ENCODE data around the gene MEIG1. TPM values are rescaled to one million over a fixed set of nuclear protein-coding genes. Genes with fewer than 3 reads are reported as not detected.

Gene MEIG1
- polyA plus RNA-seq, 2 of the 4 experiments (the other 2 are of a cell fraction): 0.79 to 1.9 TPM

DNA sequence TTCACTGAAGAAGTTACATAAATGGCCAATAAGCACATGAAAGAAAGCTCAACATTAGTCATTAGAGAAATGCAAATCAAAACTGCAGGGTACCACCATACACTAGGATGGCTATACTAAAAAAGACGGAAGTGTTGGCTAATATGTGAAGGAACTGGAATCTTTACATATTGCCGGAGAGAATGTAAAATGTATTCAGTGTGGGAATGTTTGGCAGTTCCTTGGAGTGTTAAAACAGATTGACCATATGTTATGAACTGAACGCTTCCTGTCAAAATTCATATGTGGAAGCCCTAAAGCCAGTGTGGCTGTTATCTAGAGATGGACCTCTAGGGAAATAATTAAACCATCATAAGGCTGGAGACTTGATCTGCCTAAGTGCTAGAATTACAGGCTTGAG, 47.4 kb upstream of the MEIG1 start:
- POLR2A ChIA-PET: no interaction called here
- no peak for TF ChIP-seq JUNB (IDR thresholded peaks at IDR 0.05)
- TF ChIP-seq RCOR1 (IDR thresholded peaks at IDR 0.05; ENCODE audit: low read depth, low read length): no peak
- no peak for TF ChIP-seq HEYL (CRISPR knock-in tag; IDR thresholded peaks at IDR 0.05)
- no peak for TF ChIP-seq FOXS1 (CRISPR knock-in tag; IDR thresholded peaks at IDR 0.05)
- ATAC-seq: no peak

DNA sequence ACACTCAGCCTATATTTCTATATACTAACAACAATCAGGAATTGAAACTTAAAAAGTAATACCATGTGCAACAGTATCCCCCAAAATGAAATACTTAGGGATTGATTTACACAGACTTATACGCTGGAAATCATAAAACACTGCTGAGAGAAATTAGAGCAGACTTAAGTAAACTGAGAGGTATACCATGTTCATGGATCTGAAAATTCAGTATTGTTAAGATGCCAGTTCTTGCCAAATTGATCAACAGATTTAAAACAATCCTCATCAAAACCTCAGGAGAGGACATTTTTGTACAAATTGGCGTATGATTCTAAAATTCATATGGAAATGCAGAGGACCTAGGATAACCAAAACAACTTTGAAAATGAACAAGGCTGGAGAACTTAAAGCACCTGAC, 42.6 kb upstream of the MEIG1 start:
- no peak for ATAC-seq
- Histone ChIP-seq H3K4me1 (no peaks in the 10 kb centered on the region), H3K9me3 (peaks cover 54% of the 10 kb centered on the region), H3K4me2 (no peak overlapping the region), H3K4me3 (no peak overlapping the region), H3K27ac (no peak overlapping the region)
- TF ChIP-seq RAD21 (conservative IDR thresholded peaks at IDR 0.05 in 1 of 2, IDR thresholded peaks at IDR 0.05 in 1 of 2) (no peak), EHF (CRISPR knock-in tag; IDR thresholded peaks at IDR 0.05) (no peak), JUN (IDR thresholded peaks at IDR 0.05) (no peak), MYC (IDR thresholded peaks at IDR 0.05; ENCODE audit: borderline replicate concordance, low read length) (no peak), TFCP2L1 (CRISPR knock-in tag; IDR thresholded peaks at IDR 0.05) (no peak), CEBPB (IDR thresholded peaks at IDR 0.05) (no peak), ZC3H11A (IDR thresholded peaks at IDR 0.05) (no peak), RCOR1 (IDR thresholded peaks at IDR 0.05; ENCODE audit: low read depth, low read length) (no peak), EP300 (IDR thresholded peaks at IDR 0.05) (no peak), CBX2 (IDR thresholded peaks at IDR 0.05; ENCODE audit: borderline replicate concordance, low read depth) (no peak), FOXS1 (CRISPR knock-in tag; IDR thresholded peaks at IDR 0.05) (no peak), NFE2L2 (conservative IDR thresholded peaks at IDR 0.05; ENCODE audit: low read length) (no peak), ESRRA (IDR thresholded peaks at IDR 0.05; ENCODE audit: borderline replicate concordance, low read length) (no peak), SMC3 (IDR thresholded peaks at IDR 0.05) (no peak), TP53 (CRISPR knock-in tag; IDR thresholded peaks at IDR 0.05) (no peak), CHD2 (IDR thresholded peaks at IDR 0.05; ENCODE audit: low read length, partially characterized antibody) (no peak), HDAC2 (IDR thresholded peaks at IDR 0.05) (no peak), RARB (CRISPR knock-in tag; IDR thresholded peaks at IDR 0.05) (no peak), HOXA7 (CRISPR knock-in tag; IDR thresholded peaks at IDR 0.05) (no peak)
- TF ChIP-seq, protein P1, sequence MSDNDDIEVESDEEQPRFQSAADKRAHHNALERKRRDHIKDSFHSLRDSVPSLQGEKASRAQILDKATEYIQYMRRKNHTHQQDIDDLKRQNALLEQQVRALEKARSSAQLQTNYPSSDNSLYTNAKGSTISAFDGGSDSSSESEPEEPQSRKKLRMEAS (IDR thresholded peaks at IDR 0.05): no peak
- WGBS (ENCODE audit: missing lambda C conversion rate): 94% methylated on average over 2 of the region's 2 CpGs
- FAIRE-seq: no peak
- POLR2A ChIA-PET: no interaction called here
- no peak for DNase-seq (ENCODE audit: low read depth in 1 of 2, low spot score in 1 of 2)
- CTCF ChIA-PET: interaction anchor here (1.8 kb wide), 1 partner anchor 11 kb away, joined by 5 read pairs; no protein-coding TSS in a partner anchor

More for the DNA sequence above, 47.4 kb upstream of the MEIG1 start:
- peaks cover 71% of the 10 kb centered on the region for H3K9me3 ChIP-seq
- FAIRE-seq: peak; percentile 18
- H3K27ac ChIP-seq: no peak overlapping the region
- no peak overlapping the region for H3K4me3 ChIP-seq
- no peak for DNase-seq (ENCODE audit: low read depth in 1 of 2, low spot score in 1 of 2)
- H3K4me1 ChIP-seq: no peaks in the 10 kb centered on the region
- CTCF ChIA-PET: no interaction called here
- 94% methylated on average over 3 of the region's 3 CpGs for WGBS (ENCODE audit: missing lambda C conversion rate)
- H3K4me2 ChIP-seq: no peak overlapping the region

DNA sequence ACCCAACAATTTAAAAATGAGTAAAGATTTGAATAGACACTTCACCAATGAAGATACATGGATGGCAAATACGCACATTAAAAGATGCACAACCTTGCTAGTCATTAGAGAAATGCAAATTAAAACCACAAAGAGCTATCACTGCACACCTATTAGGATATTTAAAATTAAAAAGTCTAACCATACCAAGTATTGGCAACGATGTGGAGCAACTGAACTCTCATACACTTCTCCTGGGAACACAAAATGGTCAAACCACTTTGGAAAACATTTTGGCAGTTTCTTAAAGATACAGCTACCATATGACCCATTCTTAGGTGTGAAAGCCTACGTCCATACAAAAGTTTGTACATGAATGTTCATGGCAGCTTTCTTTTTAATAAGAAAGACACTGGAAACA, 41.4 kb upstream of the MEIG1 start:
- H3K4me3 ChIP-seq: no peak overlapping the region
- 91% methylated on average over 3 of the region's 3 CpGs for WGBS (ENCODE audit: missing lambda C conversion rate)
- ATAC-seq: no peak
- peak; percentile 28 for FAIRE-seq
- DNase-seq (ENCODE audit: low read depth in 1 of 2, low spot score in 1 of 2): no peak
- ChIA-PET POLR2A (no interaction called here), CTCF (interaction anchor here (1.8 kb wide), 1 partner anchor 12 kb away, joined by 5 read pairs; no protein-coding TSS in a partner anchor)
- peaks cover 3% of the 10 kb centered on the region; the same call in 1 of the 3 replicates for H3K4me1 ChIP-seq
- H3K27ac ChIP-seq: no peak overlapping the region
- TF ChIP-seq HDAC2 (IDR thresholded peaks at IDR 0.05): no peak
- no peak for TF ChIP-seq RFX5 (IDR thresholded peaks at IDR 0.05)
- TF ChIP-seq RNF2 (IDR thresholded peaks at IDR 0.05; ENCODE audit: borderline replicate concordance, low read depth): no peak
- no peak for TF ChIP-seq MAFK (IDR thresholded peaks at IDR 0.05; ENCODE audit: partially characterized antibody)
- TF ChIP-seq, protein P2, sequence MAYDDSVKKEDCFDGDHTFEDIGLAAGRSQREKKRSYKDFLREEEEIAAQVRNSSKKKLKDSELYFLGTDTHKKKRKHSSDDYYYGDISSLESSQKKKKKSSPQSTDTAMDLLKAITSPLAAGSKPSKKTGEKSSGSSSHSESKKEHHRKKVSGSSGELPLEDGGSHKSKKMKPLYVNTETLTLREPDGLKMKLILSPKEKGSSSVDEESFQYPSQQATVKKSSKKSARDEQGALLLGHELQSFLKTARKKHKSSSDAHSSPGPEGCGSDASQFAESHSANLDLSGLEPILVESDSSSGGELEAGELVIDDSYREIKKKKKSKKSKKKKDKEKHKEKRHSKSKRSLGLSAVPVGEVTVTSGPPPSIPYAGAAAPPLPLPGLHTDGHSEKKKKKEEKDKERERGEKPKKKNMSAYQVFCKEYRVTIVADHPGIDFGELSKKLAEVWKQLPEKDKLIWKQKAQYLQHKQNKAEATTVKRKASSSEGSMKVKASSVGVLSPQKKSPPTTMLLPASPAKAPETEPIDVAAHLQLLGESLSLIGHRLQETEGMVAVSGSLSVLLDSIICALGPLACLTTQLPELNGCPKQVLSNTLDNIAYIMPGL (CRISPR knock-in tag; IDR thresholded peaks at IDR 0.05; ENCODE audit: borderline replicate concordance): no peak
- no peak for TF ChIP-seq HOXA7 (CRISPR knock-in tag; IDR thresholded peaks at IDR 0.05)
- no peak for TF ChIP-seq FOSB (CRISPR knock-in tag; IDR thresholded peaks at IDR 0.05)
- no peak for TF ChIP-seq CEBPB (IDR thresholded peaks at IDR 0.05)
- no peak for TF ChIP-seq EHF (CRISPR knock-in tag; IDR thresholded peaks at IDR 0.05)
- no peak for TF ChIP-seq NR3C1 (IDR thresholded peaks at IDR 0.05)
- TF ChIP-seq, protein P3, sequence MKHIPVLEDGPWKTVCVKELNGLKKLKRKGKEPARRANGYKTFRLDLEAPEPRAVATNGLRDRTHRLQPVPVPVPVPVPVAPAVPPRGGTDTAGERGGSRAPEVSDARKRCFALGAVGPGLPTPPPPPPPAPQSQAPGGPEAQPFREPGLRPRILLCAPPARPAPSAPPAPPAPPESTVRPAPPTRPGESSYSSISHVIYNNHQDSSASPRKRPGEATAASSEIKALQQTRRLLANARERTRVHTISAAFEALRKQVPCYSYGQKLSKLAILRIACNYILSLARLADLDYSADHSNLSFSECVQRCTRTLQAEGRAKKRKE (CRISPR knock-in tag; IDR thresholded peaks at IDR 0.05; ENCODE audit: low read depth): no peak
- TF ChIP-seq HEYL (CRISPR knock-in tag; IDR thresholded peaks at IDR 0.05): no peak
- TF ChIP-seq, protein P4, sequence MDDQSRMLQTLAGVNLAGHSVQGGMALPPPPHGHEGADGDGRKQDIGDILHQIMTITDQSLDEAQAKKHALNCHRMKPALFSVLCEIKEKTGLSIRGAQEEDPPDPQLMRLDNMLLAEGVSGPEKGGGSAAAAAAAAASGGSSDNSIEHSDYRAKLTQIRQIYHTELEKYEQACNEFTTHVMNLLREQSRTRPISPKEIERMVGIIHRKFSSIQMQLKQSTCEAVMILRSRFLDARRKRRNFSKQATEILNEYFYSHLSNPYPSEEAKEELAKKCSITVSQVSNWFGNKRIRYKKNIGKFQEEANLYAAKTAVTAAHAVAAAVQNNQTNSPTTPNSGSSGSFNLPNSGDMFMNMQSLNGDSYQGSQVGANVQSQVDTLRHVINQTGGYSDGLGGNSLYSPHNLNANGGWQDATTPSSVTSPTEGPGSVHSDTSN (IDR thresholded peaks at IDR 0.05): no peak
- H3K4me2 ChIP-seq: no peak overlapping the region
- H3K9me3 ChIP-seq: peaks cover 44% of the 10 kb centered on the region
